ENCODE measurements around the gene TMC6.
"Not testable (repeated sequence)": the region's sequence is repeated elsewhere in the genome, so short reads cannot be mapped to it uniquely, and the experiment has no call there.

TMC6 gene

GRCh38 chr17:78122931-78123249 is 5.7 kb downstream of the TMC6 start:
- FAIRE-seq, result no peak

GRCh38 chr17:78122216-78122930 is 6.2 kb downstream of the TMC6 start:
- FAIRE-seq, result no peak

- FAIRE-seq, result no peak
Observed at GRCh38 chr17:78121801-78122215, 6.7 kb downstream of the TMC6 start.

- no peak for FAIRE-seq
Observed at GRCh38 chr17:78120971-78121800, 7.4 kb downstream of the TMC6 start.

GRCh38 chr17:78120537-78120936 is 8.0 kb downstream of the TMC6 start:
- no peak for FAIRE-seq

- no peak for FAIRE-seq
Observed at GRCh38 chr17:78118801-78119241, 9.7 kb downstream of the TMC6 start.

- no peak for FAIRE-seq
Observed at GRCh38 chr17:78117027-78117981, 11.3 kb downstream of the TMC6 start.

- FAIRE-seq, result no peak
Observed at GRCh38 chr17:78116411-78116810, 12.1 kb downstream of the TMC6 start.

GRCh38 chr17:78115803-78116202 is 12.8 kb downstream of the TMC6 start:
- FAIRE-seq, result not testable (repeated sequence)

- no peak for FAIRE-seq
Observed at GRCh38 chr17:78114831-78115723, 13.5 kb downstream of the TMC6 start.

GRCh38 chr17:78113804-78114785 is 14.5 kb downstream of the TMC6 start:
- no peak for FAIRE-seq

- no peak for FAIRE-seq
Observed at GRCh38 chr17:78112518-78113471, 15.8 kb downstream of the TMC6 start.

- FAIRE-seq, result no peak
Observed at GRCh38 chr17:78111727-78112517, 16.6 kb downstream of the TMC6 start.

- no peak for FAIRE-seq
Observed at GRCh38 chr17:78111016-78111726, 17.4 kb downstream of the TMC6 start.

- FAIRE-seq, result no peak
Observed at GRCh38 chr17:78110363-78111015, 18.1 kb downstream of the TMC6 start.

- FAIRE-seq, result no peak
Observed at GRCh38 chr17:78109489-78109761, 19.1 kb downstream of the TMC6 start.

- no peak for FAIRE-seq
Observed at GRCh38 chr17:78108726-78109488, 19.6 kb downstream of the TMC6 start.

All from colon (tissue), 2 donors.